Adipocyte (in vitro differentiated cells): ENCODE results near the gene DVL2.
"Not testable (repeated sequence)": the region's sequence is repeated elsewhere in the genome, so short reads cannot be mapped to it uniquely, and the experiment has no call there.

Experiments used
- DNase-seq: peaks from one replicate; pipeline ENCODE4 v3.0.0-alpha.2; 2015; ENCODE audit warnings: low read depth
- H3K27me3 ChIP-seq: replicated peaks from 2 replicates; pipeline ENCODE4 v1.7.0; 2013; ENCODE audit warnings: mild to moderate bottlenecking, low read length, moderate library complexity; ENCODE audit not compliant: control insufficient read depth, insufficient read depth
- H3K36me3 ChIP-seq: 2 replicates; pipeline ENCODE4 v1.7.0; 2013; ENCODE audit warnings: low read length, mild to moderate bottlenecking, moderate library complexity; ENCODE audit not compliant: control insufficient read depth, insufficient read depth, severe bottlenecking
- H3K4me1 ChIP-seq: 2 replicates; pipeline ENCODE4 v1.7.0; 2013; ENCODE audit warnings: mild to moderate bottlenecking, low read length, moderate library complexity; ENCODE audit not compliant: control insufficient read depth, insufficient read depth
- H3K4me3 ChIP-seq: 2 replicates; pipeline ENCODE4 v1.7.0; 2013; ENCODE audit warnings: mild to moderate bottlenecking, low read length, moderate library complexity
- H3K9ac ChIP-seq: 2 replicates; pipeline ENCODE4 v1.7.0; 2013; ENCODE audit warnings: mild to moderate bottlenecking, low read length, moderate library complexity
- H3K9me3 ChIP-seq: 2 replicates; pipeline ENCODE4 v1.7.0; 2013; ENCODE audit warnings: mild to moderate bottlenecking, low read length, moderate library complexity; ENCODE audit not compliant: control insufficient read depth

Gene DVL2

GRCh38 chr17:7183433-7184090, 50.8 kb downstream of the DVL2 start:
- DNase-seq = no peak
- Histone ChIP-seq H3K9me3 (no peaks in the 10 kb centered on the region), H3K9ac (no peak overlapping the region), H3K4me1 (no peaks in the 10 kb centered on the region), H3K4me3 (no peak overlapping the region), H3K36me3 (no peaks in the 10 kb centered on the region), H3K27me3 (no peaks in the 10 kb centered on the region)

- H3K36me3 ChIP-seq, DNase-seq, H3K4me3 ChIP-seq, H3K9me3 ChIP-seq, H3K9ac ChIP-seq, H3K27me3 ChIP-seq: not testable (repeated sequence)
- peaks cover 10% of the 10 kb centered on the region for H3K4me1 ChIP-seq
These were observed 52.2 kb downstream of the DVL2 start for GRCh38 chr17:7182101-7182500.

GRCh38 chr17:7179317-7180254, 54.7 kb downstream of the DVL2 start, which contains the start of gene ASGR1:
TSS of gene ASGR1 (minus strand) at chr17:7179370. CDS start at chr17:7178563, 807 bp downstream.
- Histone ChIP-seq H3K9ac (no peak within 1 kb of the TSS), H3K4me3 (no peak within 1 kb of the TSS), H3K36me3 (no peaks in the 10 kb centered on the region), H3K27me3 (peaks cover 29% of the 10 kb centered on the region), H3K4me1 (peaks cover 12% of the 10 kb centered on the region), H3K9me3 (no peaks in the 10 kb centered on the region)
- DNase-seq = no peak

- no peak for DNase-seq
- no peak overlapping the region for H3K4me3 ChIP-seq
- no peaks in the 10 kb centered on the region for H3K9me3 ChIP-seq
- peaks cover 12% of the 10 kb centered on the region for H3K4me1 ChIP-seq
- H3K36me3 ChIP-seq = no peaks in the 10 kb centered on the region
- no peak overlapping the region for H3K9ac ChIP-seq
- H3K27me3 ChIP-seq = peaks cover 32% of the 10 kb centered on the region
These were observed 55.4 kb downstream of the DVL2 start for GRCh38 chr17:7178973-7179316.

- DNase-seq = peak; percentile 36
- Histone ChIP-seq H3K9ac (peak overlapping the region; percentile 30), H3K4me1 (peaks cover 12% of the 10 kb centered on the region), H3K36me3 (no peaks in the 10 kb centered on the region), H3K9me3 (no peaks in the 10 kb centered on the region), H3K27me3 (peaks cover 32% of the 10 kb centered on the region), H3K4me3 (peak overlapping the region; percentile 70)
These were observed 56.3 kb downstream of the DVL2 start for GRCh38 chr17:7177954-7178477.

- Histone ChIP-seq H3K36me3 (no peaks in the 10 kb centered on the region), H3K4me3 (peak overlapping the region; percentile 70), H3K4me1 (peaks cover 12% of the 10 kb centered on the region), H3K9ac (peak overlapping the region; percentile 30), H3K27me3 (peaks cover 32% of the 10 kb centered on the region), H3K9me3 (no peaks in the 10 kb centered on the region)
- peak; percentile 90 for DNase-seq
These were observed 56.9 kb downstream of the DVL2 start for GRCh38 chr17:7177191-7177953.

GRCh38 chr17:7176841-7177190, 57.5 kb downstream of the DVL2 start:
- H3K4me1 ChIP-seq = peaks cover 12% of the 10 kb centered on the region
- peak overlapping the region; percentile 30 for H3K9ac ChIP-seq
- H3K9me3 ChIP-seq = no peaks in the 10 kb centered on the region
- H3K4me3 ChIP-seq = peak overlapping the region; percentile 70
- peak; percentile 41 for DNase-seq
- no peaks in the 10 kb centered on the region for H3K36me3 ChIP-seq
- H3K27me3 ChIP-seq = peaks cover 32% of the 10 kb centered on the region

GRCh38 chr17:7176107-7176840, 58.0 kb downstream of the DVL2 start:
- Histone ChIP-seq H3K4me3 (no peak overlapping the region), H3K4me1 (peaks cover 12% of the 10 kb centered on the region), H3K9me3 (no peaks in the 10 kb centered on the region), H3K27me3 (peaks cover 32% of the 10 kb centered on the region), H3K36me3 (no peaks in the 10 kb centered on the region), H3K9ac (no peak overlapping the region)
- DNase-seq = no peak
